HepG2 (cell line): ENCODE measurements around the gene RIMKLB. TPM values are rescaled to one million over a fixed set of nuclear protein-coding genes. Genes with fewer than 3 reads are reported as not detected.

Experiments used
- ATAC-seq: fragments of 200-7000 bp; cut with Tn5 transposase; 3 replicates; pipeline ENCODE4 v1.9.1; 2020; ENCODE audit warnings: mild to moderate bottlenecking, moderate library complexity
- BruUV-seq: library from RNA; stranded (reverse); fragments of 400-500 nt; replicated peaks from 2 replicates; lab custom pipeline; 2021; lab: Mats Ljungman, UMichigan
- CTCF ChIA-PET: fragments of 300-600 bp; formaldehyde crosslinking; extraction: SDS; loops from one replicate; lab custom pipeline; 2021; ENCODE audit warnings: low total read pairs, inconsistent platforms, low intra/inter-chr PET ratio; lab: Yijun Ruan, JAX
- POLR2A ChIA-PET: fragments of 350-600 bp; sonication (Branson Sonifier 250); formaldehyde crosslinking; loops from one replicate; lab custom pipeline; 2020; ENCODE audit warnings: antibody characterized with exemption, inconsistent platforms; lab: Yijun Ruan, JAX
- DNase-seq: peaks from one replicate; pipeline ENCODE4 v3.0.0-alpha.2; 2015; ENCODE audit warnings: low spot score
- FAIRE-seq: peaks from 3 replicates; lab custom pipeline; 2011; peaks lifted over from hg19 to GRCh38; lab: Jason Lieb, UNC
- H2AFZ ChIP-seq: one replicate; pipeline ENCODE4 v1.6.1; 2011; ENCODE audit warnings: low read length, inconsistent platforms
- H3K27ac ChIP-seq: fragments of 300-600 bp; 3 replicates; pipeline ENCODE4 v1.8.0; 2011; ENCODE audit warnings: mixed run types, mild to moderate bottlenecking, mixed read lengths, low read length, inconsistent platforms; ENCODE audit not compliant: insufficient read depth; ENCODE audit errors: extremely low read length
- H3K27me3 ChIP-seq, 2 experiments: fragments of 200-600 bp in 1 of 2; 2 replicates in 1 of 2; 3 replicates in 1 of 2; pipeline versions ENCODE4 v1.6.0 to v1.8.0; 2011; ENCODE audit warnings: low read length in 2 of 2, mild to moderate bottlenecking in 2 of 2, moderate library complexity in 2 of 2, inconsistent platforms in 1 of 2; ENCODE audit not compliant: insufficient read depth in 2 of 2, control insufficient read depth in 1 of 2
- H3K36me3 ChIP-seq, 2 experiments: fragments of 200-600 bp in 1 of 2; replicated peaks in 1 of 2; 2 replicates in 1 of 2; 3 replicates in 1 of 2; pipeline versions ENCODE4 v1.5.1 to v1.8.0; 2011; ENCODE audit warnings: low read length in 2 of 2, inconsistent platforms in 1 of 2; ENCODE audit not compliant: insufficient read depth in 2 of 2, control insufficient read depth in 1 of 2
- H3K4me1 ChIP-seq: 2 replicates; pipeline ENCODE4 v1.5.1; 2012; ENCODE audit warnings: low read length, inconsistent platforms; ENCODE audit not compliant: insufficient read depth
- H3K4me2 ChIP-seq: 2 replicates; pipeline ENCODE4 v1.6.0; 2011; ENCODE audit warnings: low read depth, low read length, inconsistent platforms
- H3K4me3 ChIP-seq, 3 experiments: fragments of 200-600 bp in 1 of 3; sonication (generic), shearing (Covaris generic) in 1 of 3; replicated peaks in 1 of 3; 2 replicates each; pipeline ENCODE4 v1.5.1; 2011 to 2016; ENCODE audit warnings: low read length in 3 of 3, inconsistent platforms in 2 of 3, low read depth in 2 of 3, mild to moderate bottlenecking in 2 of 3, control low read depth in 1 of 3, mixed read lengths in 1 of 3; ENCODE audit not compliant: insufficient read depth in 1 of 3
- H3K79me2 ChIP-seq: one replicate; pipeline ENCODE4 v1.6.1; 2011; ENCODE audit warnings: low read length, inconsistent platforms; ENCODE audit not compliant: insufficient read depth
- H3K9ac ChIP-seq: 2 replicates; pipeline ENCODE4 v1.6.0; 2011; ENCODE audit warnings: mild to moderate bottlenecking, low read depth, low read length, inconsistent platforms; ENCODE audit not compliant: insufficient read depth
- H3K9me3 ChIP-seq: 2 replicates; pipeline ENCODE4 v1.5.1; 2012; ENCODE audit warnings: mild to moderate bottlenecking, low read length
- H4K20me1 ChIP-seq: 2 replicates; pipeline ENCODE4 v1.6.0; 2011; ENCODE audit warnings: inconsistent platforms, mild to moderate bottlenecking, low read length, moderate library complexity; ENCODE audit not compliant: insufficient read depth
- MEIS2 ChIP-seq: sonication (generic); formaldehyde crosslinking; IDR thresholded peaks from 2 replicates; pipeline ENCODE4 v1.9.0; 2021; ENCODE audit warnings: mild to moderate bottlenecking, missing genetic modification reagents
- WGBS: methylation state at CpG from one replicate; pipeline ENCODE4 v1.1.6; 2017; ENCODE audit warnings: low lambda C conversion rate; 5-methylcytosine and 5-hydroxymethylcytosine counted together
- in situ Hi-C: cut with HindIII; loops from 2 replicates; pipeline ENCODE4 v1.10.0; 2017; ENCODE audit warnings: low pct_unique_long_range_greater_than_20kb; ENCODE audit not compliant: extremely low pct_ligation_motif_present
- intact Hi-C: fragments of 100-400 bp; cut with micrococcal nuclease; formaldehyde crosslinking; loops from one replicate; pipeline ENCODE4 v1.10.0; 2022; ENCODE audit not compliant: unreplicated experiment
- polyA plus RNA-seq, 8 experiments: library from polyadenylated mRNA; depleted of rRNA in 3 of 8; stranded (reverse) in 7 of 8; unstranded in 1 of 8; fragments of >200 nt; fragmentation: Illumina TruSeq in 4 of 8; extraction: Trizol in 4 of 8; gene quantifications; 2 replicates each; pipeline versions ENCODE4 v1.2.1 to v1.2.3, GENCODE V29; 2011 to 2016; ENCODE audit warnings: low read depth in 4 of 8, missing spikeins in 1 of 8, mixed read lengths in 1 of 8; ENCODE audit not compliant: insufficient read depth in 1 of 8
- total RNA-seq, 5 experiments: library from RNA; depleted of rRNA; stranded (reverse); fragments of >200 nt; fragmentation: Illumina TruSeq; extraction: Trizol; gene quantifications; 2 replicates each; pipeline ENCODE4 v1.2.3, GENCODE V29; 2016; ENCODE audit warnings: low read depth in 1 of 5
- TF ChIP-seq, protein P1 (sequence below), 2 experiments: sonication (generic) in 1 of 2; formaldehyde crosslinking in 1 of 2; IDR thresholded peaks; 2 replicates each; pipeline versions ENCODE4 v1.4.0 to v1.6.1; 2018 to 2020; ENCODE audit warnings: missing genetic modification reagents in 2 of 2, borderline replicate concordance in 1 of 2, low read depth in 1 of 2, mild to moderate bottlenecking in 1 of 2, missing biosample characterization in 1 of 2
- TF ChIP-seq, protein P2 (sequence below): sonication (generic); formaldehyde crosslinking; IDR thresholded peaks from 2 replicates; pipeline ENCODE4 v1.4.0; 2020; ENCODE audit warnings: missing genetic modification reagents, borderline replicate concordance

Gene RIMKLB
- total and polyA plus RNA-seq, 2 of the 13 experiments (the other 11 are each of a cell fraction or from before 2014, with no cell fraction given): 0.33 to 0.40 TPM

DNA sequence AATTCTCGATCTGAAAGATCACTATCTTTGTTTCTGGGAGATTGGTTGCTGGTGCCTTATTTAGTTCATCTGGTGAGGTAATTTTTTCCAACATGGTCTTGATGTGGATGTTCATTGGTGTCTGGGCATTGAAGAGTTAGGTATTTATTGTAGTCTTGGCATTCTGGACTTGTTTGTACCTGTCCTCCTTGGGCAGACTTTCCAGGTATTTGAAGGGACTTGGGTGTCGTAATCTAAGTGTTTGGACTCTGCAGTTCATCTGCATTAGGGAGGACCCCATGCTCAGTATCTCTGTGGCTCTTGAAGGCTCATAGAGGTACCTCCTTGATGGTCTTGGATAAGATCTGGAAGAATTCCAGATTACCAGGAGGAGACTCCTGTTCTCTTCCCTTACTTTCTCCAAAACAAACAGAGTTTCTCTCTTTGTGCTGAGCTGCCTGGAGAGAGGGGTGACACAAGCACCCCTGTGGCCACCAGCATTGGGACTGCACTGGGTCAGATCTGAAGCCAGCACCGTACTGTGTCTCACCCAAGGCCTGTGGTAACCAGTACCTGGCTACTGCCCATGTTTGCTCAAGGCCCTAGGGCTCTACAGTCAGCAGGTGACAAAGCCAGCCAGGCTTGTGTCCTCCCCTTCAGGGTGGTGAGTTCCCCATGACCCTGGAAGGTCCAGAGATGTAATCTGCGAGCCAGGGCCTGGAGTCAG is 129.9 kb downstream of the RIMKLB start:
- no peak for ATAC-seq

More for the DNA sequence above, 129.9 kb downstream of the RIMKLB start:
- H3K9me3 ChIP-seq: no peaks in the 10 kb centered on the region
- POLR2A ChIA-PET: no interaction called here
- no peaks in the 10 kb centered on the region for H4K20me1 ChIP-seq
- no peak overlapping the region for H3K27ac ChIP-seq
- BruUV-seq: no TSS peak
- in situ Hi-C loops (no loop called here), intact Hi-C loops (no loop called here)
- no peak overlapping the region for H3K4me2 ChIP-seq
- H3K4me3 ChIP-seq: no peak overlapping the region
- FAIRE-seq (no peak), DNase-seq (no peak)
- no peak overlapping the region for H2AFZ ChIP-seq
- no peaks in the 10 kb centered on the region for H3K36me3 ChIP-seq
- WGBS: 8% methylated on average over 3 of the region's 4 CpGs
- H3K4me1 ChIP-seq: no peaks in the 10 kb centered on the region
- no peak overlapping the region for H3K9ac ChIP-seq
- peaks cover 0 to 1% of the 10 kb centered on the region in 2 experiments; a peak in 3 of 5 replicates for H3K27me3 ChIP-seq
- no peaks in the 10 kb centered on the region for H3K79me2 ChIP-seq
- TF ChIP-seq, protein P1, sequence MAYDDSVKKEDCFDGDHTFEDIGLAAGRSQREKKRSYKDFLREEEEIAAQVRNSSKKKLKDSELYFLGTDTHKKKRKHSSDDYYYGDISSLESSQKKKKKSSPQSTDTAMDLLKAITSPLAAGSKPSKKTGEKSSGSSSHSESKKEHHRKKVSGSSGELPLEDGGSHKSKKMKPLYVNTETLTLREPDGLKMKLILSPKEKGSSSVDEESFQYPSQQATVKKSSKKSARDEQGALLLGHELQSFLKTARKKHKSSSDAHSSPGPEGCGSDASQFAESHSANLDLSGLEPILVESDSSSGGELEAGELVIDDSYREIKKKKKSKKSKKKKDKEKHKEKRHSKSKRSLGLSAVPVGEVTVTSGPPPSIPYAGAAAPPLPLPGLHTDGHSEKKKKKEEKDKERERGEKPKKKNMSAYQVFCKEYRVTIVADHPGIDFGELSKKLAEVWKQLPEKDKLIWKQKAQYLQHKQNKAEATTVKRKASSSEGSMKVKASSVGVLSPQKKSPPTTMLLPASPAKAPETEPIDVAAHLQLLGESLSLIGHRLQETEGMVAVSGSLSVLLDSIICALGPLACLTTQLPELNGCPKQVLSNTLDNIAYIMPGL (CRISPR knock-in tag; IDR thresholded peaks at IDR 0.05; ENCODE audit: borderline replicate concordance in 1 of 2, low read depth in 1 of 2): no peak
- TF ChIP-seq, protein P2, sequence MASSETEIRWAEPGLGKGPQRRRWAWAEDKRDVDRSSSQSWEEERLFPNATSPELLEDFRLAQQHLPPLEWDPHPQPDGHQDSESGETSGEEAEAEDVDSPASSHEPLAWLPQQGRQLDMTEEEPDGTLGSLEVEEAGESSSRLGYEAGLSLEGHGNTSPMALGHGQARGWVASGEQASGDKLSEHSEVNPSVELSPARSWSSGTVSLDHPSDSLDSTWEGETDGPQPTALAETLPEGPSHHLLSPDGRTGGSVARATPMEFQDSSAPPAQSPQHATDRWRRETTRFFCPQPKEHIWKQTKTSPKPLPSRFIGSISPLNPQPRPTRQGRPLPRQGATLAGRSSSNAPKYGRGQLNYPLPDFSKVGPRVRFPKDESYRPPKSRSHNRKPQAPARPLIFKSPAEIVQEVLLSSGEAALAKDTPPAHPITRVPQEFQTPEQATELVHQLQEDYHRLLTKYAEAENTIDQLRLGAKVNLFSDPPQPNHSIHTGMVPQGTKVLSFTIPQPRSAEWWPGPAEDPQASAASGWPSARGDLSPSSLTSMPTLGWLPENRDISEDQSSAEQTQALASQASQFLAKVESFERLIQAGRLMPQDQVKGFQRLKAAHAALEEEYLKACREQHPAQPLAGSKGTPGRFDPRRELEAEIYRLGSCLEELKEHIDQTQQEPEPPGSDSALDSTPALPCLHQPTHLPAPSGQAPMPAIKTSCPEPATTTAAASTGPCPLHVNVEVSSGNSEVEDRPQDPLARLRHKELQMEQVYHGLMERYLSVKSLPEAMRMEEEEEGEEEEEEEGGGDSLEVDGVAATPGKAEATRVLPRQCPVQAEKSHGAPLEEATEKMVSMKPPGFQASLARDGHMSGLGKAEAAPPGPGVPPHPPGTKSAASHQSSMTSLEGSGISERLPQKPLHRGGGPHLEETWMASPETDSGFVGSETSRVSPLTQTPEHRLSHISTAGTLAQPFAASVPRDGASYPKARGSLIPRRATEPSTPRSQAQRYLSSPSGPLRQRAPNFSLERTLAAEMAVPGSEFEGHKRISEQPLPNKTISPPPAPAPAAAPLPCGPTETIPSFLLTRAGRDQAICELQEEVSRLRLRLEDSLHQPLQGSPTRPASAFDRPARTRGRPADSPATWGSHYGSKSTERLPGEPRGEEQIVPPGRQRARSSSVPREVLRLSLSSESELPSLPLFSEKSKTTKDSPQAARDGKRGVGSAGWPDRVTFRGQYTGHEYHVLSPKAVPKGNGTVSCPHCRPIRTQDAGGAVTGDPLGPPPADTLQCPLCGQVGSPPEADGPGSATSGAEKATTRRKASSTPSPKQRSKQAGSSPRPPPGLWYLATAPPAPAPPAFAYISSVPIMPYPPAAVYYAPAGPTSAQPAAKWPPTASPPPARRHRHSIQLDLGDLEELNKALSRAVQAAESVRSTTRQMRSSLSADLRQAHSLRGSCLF (CRISPR knock-in tag): no peak
- no peak for TF ChIP-seq MEIS2 (CRISPR knock-in tag)
- TF ChIP-seq, all 625 proteins: peak for 0
- CTCF ChIA-PET: no interaction called here
